Measurements from ENCODE around the gene FOXQ1.
A peak's percentile ranks its signal among the peaks of the same experiment; 100 is the strongest.

FOXQ1 gene

DNA sequence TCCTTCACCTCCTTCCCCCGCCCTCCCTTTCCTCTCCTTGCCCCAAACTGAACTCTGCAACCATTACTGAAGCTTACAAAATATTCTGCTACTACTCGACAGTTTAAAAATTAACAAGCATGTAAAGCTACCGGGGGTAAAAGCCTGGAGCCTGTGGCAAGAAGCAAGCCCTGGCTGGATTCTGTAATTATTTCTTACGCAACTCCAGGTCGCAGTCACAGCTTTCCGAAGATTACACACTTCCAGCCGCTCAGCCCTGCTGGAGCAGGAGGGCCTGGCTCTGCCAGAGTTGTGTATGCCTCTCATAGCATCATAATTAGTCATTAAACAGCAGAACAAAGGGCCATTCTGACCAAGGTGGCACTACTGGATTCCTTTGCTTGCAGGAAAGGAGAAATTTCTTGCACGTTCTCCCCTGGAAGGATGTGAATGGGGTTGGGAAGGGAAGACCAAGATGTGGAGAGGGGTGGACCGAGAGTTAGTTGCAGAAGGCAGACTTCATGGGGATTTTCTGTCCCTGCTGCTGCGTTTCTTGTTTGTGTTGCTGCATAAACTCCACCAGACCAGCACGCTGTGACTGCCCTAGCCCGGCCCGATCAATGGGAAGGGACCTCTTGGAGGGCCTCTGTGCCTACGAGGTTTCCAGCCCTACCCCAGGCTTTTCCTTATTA is 23.6 kb downstream of the FOXQ1 start:
- Histone ChIP-seq H2AFZ (ENCODE audit: low read depth, low read length) (no peak overlapping the region), H3K27me3 (ENCODE audit: insufficient read depth, low read length, poor library complexity) (no peaks in the 10 kb centered on the region), H3K79me2 (ENCODE audit: insufficient read depth, low read length) (no peaks in the 10 kb centered on the region), H3K4me1 (ENCODE audit: insufficient read depth, low read length) (no peaks in the 10 kb centered on the region), H3K36me3 (ENCODE audit: insufficient read depth, low read length) (no peaks in the 10 kb centered on the region), H3K4me3 (ENCODE audit: low read depth in 1 of 2, low read length in 2 of 2) (no peak overlapping the region), H3K27ac (ENCODE audit: low read length) (no peak overlapping the region), H3K4me2 (ENCODE audit: insufficient read depth, low read length) (no peak overlapping the region), H3K9ac (ENCODE audit: low read depth, low read length) (no peak overlapping the region), H3K9me3 (ENCODE audit: insufficient read depth, low read length, severe bottlenecking) (no peaks in the 10 kb centered on the region), H4K20me1 (ENCODE audit: insufficient read depth, low read length) (no peaks in the 10 kb centered on the region)
- TF ChIP-seq, protein P1, sequence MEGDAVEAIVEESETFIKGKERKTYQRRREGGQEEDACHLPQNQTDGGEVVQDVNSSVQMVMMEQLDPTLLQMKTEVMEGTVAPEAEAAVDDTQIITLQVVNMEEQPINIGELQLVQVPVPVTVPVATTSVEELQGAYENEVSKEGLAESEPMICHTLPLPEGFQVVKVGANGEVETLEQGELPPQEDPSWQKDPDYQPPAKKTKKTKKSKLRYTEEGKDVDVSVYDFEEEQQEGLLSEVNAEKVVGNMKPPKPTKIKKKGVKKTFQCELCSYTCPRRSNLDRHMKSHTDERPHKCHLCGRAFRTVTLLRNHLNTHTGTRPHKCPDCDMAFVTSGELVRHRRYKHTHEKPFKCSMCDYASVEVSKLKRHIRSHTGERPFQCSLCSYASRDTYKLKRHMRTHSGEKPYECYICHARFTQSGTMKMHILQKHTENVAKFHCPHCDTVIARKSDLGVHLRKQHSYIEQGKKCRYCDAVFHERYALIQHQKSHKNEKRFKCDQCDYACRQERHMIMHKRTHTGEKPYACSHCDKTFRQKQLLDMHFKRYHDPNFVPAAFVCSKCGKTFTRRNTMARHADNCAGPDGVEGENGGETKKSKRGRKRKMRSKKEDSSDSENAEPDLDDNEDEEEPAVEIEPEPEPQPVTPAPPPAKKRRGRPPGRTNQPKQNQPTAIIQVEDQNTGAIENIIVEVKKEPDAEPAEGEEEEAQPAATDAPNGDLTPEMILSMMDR (IDR thresholded peaks at IDR 0.05; ENCODE audit: borderline replicate concordance, extremely low read depth, low read length, poor library complexity, severe bottlenecking), result no peak
- TF ChIP-seq EZH2 (IDR thresholded peaks at IDR 0.05; ENCODE audit: borderline replicate concordance, low read depth, low read length, severe bottlenecking), result no peak
- no peak for DNase-seq
- no peak for ATAC-seq (ENCODE audit: insufficient read depth, low read depth)

DNA sequence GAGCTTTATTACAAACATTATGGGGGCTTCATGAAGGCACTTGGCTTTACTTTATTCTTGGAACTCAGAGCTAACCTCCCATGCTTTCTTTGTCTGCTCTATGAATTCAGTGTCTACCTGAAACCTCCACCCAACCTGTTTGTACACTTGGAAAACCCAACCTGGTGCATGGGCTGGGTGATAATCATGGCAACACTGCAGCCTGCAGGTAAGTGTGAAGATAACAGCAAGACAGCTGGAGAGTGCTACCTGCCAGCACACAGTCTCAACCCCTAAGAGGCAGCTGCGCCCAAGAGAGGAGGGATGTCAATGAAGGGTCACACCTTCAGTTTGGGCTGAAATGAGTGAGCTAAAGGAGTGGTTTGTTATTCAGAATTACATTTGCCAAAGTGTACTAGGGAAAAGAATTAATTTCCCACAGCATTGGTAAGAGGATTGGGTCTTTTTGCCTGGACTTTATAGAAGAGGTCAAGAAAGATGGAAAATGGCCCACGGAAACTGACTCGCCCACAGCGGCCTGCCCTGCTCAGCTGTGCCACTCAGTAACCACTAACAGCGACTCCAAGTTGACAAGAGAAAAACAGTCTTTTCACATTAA is 24.4 kb downstream of the FOXQ1 start:
- no peak overlapping the region for H3K4me3 ChIP-seq (ENCODE audit: low read depth in 1 of 2, low read length in 2 of 2)
- no peaks in the 10 kb centered on the region for H3K79me2 ChIP-seq (ENCODE audit: insufficient read depth, low read length)
- TF ChIP-seq, protein P1 (IDR thresholded peaks at IDR 0.05; ENCODE audit: borderline replicate concordance, extremely low read depth, low read length, poor library complexity, severe bottlenecking), result peak; percentile 38
- no peak for TF ChIP-seq EZH2 (IDR thresholded peaks at IDR 0.05; ENCODE audit: borderline replicate concordance, low read depth, low read length, severe bottlenecking)
- no peak overlapping the region for H2AFZ ChIP-seq (ENCODE audit: low read depth, low read length)
- H3K9ac ChIP-seq (ENCODE audit: low read depth, low read length), result no peak overlapping the region
- H3K4me2 ChIP-seq (ENCODE audit: insufficient read depth, low read length), result no peak overlapping the region
- no peak overlapping the region for H3K27ac ChIP-seq (ENCODE audit: low read length)
- no peaks in the 10 kb centered on the region for H3K9me3 ChIP-seq (ENCODE audit: insufficient read depth, low read length, severe bottlenecking)
- DNase-seq, result no peak
- H3K27me3 ChIP-seq (ENCODE audit: insufficient read depth, low read length, poor library complexity), result no peaks in the 10 kb centered on the region
- no peaks in the 10 kb centered on the region for H4K20me1 ChIP-seq (ENCODE audit: insufficient read depth, low read length)
- no peaks in the 10 kb centered on the region for H3K36me3 ChIP-seq (ENCODE audit: insufficient read depth, low read length)
- ATAC-seq (ENCODE audit: insufficient read depth, low read depth), result no peak
- no peaks in the 10 kb centered on the region for H3K4me1 ChIP-seq (ENCODE audit: insufficient read depth, low read length)

DNA sequence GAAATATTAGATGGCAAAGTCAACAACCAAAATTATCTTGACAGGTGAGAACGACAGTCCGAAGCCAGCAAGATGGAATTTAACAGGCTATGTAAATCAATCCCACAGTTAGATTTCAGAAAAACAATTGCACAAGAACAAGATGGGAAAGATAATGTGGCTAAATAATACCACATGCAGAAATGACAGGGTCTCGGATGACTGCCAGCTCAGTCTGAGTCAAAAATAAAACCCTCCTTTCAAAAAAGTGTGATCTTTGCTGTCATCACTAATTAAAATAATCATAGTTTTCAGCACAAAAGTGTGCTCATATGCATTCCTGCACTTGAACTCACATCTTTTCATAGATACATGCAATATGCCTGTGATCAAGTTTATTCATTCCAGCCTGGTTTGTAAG is 25.9 kb downstream of the FOXQ1 start:
- no peak overlapping the region for H3K4me2 ChIP-seq (ENCODE audit: insufficient read depth, low read length)
- no peaks in the 10 kb centered on the region for H4K20me1 ChIP-seq (ENCODE audit: insufficient read depth, low read length)
- no peak overlapping the region for H3K27ac ChIP-seq (ENCODE audit: low read length)
- H3K9me3 ChIP-seq (ENCODE audit: insufficient read depth, low read length, severe bottlenecking), result no peaks in the 10 kb centered on the region
- DNase-seq (no peak), ATAC-seq (ENCODE audit: insufficient read depth, low read depth) (no peak)
- H2AFZ ChIP-seq (ENCODE audit: low read depth, low read length), result no peak overlapping the region
- no peak overlapping the region for H3K4me3 ChIP-seq (ENCODE audit: low read depth in 1 of 2, low read length in 2 of 2)
- H3K27me3 ChIP-seq (ENCODE audit: insufficient read depth, low read length, poor library complexity), result no peaks in the 10 kb centered on the region
- H3K9ac ChIP-seq (ENCODE audit: low read depth, low read length), result no peak overlapping the region
- no peaks in the 10 kb centered on the region for H3K4me1 ChIP-seq (ENCODE audit: insufficient read depth, low read length)
- H3K79me2 ChIP-seq (ENCODE audit: insufficient read depth, low read length), result no peaks in the 10 kb centered on the region
- no peak for TF ChIP-seq EZH2 (IDR thresholded peaks at IDR 0.05; ENCODE audit: borderline replicate concordance, low read depth, low read length, severe bottlenecking)
- TF ChIP-seq, protein P1 (IDR thresholded peaks at IDR 0.05; ENCODE audit: borderline replicate concordance, extremely low read depth, low read length, poor library complexity, severe bottlenecking), result no peak
- no peaks in the 10 kb centered on the region for H3K36me3 ChIP-seq (ENCODE audit: insufficient read depth, low read length)

All from DND-41 (cell line).